MV-4-11 (cell line): ENCODE results near the gene SIX1.

Source experiments
- DNase-seq: peaks from one replicate; lab custom pipeline; 2025; lab: John Stamatoyannopoulos, UW

Gene SIX1

GRCh38 chr14:60648934-60649874, at the start of gene SIX1:
Gene SIX1, minus strand, starts transcription at chr14:60649477. Its CDS starts 288 bp downstream, at chr14:60649189.
- DNase-seq: peak; percentile 64

DNA sequence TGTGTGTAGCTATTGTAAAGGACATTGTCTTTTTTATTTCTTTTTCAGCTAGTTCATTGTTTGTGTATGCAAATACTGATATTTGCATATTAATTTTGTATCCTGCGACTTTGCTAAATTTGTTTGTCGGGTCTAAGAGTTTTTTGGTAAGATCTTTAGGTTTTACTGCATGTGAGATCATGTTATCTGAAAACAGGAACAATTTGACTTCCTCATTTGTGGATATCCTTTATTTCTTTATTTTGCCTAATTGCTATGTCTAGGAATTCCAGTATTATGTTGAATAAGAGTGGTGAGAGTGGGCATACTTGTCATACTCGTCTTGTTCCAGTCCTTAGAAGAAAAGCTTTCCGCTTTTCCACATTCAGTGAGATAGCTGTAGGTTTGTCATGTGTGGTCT, 46.0 kb upstream of the SIX1 start:
- DNase-seq: peak; percentile 31

DNA sequence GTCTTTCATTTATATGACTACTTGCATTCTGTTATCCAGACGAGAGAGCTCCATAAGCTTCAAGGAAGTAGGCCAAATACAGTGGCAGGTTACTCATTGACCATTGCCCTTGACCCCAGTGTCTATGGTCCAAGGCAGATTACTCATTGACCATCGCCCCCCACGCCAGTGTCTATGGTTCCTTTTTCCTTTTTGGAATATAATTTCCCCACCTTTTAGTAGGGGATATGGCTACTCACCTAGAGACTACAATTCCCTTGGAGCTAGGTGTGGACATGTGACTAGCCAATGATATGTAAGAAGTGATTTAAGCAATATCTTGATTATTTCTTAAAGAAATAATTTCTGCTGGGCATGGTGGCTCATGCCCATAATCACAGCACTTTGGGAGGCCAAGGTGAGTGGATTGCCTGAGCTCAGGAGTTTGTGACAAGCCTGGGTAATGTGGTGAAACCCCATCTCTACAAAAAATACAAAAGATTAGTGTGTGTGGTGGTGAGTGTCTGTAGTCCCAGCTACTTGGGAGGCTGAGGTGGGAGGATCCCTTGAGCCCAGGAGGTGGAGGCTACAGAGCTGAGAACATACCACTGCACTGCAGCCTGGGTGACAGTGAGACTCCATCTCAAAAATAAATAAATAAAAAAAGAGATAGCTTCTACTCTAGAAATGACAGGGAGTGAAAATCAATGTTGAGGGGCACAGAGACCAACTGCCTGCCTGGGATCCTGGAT, 42.3 kb upstream of the SIX1 start:
- no peak for DNase-seq

DNA sequence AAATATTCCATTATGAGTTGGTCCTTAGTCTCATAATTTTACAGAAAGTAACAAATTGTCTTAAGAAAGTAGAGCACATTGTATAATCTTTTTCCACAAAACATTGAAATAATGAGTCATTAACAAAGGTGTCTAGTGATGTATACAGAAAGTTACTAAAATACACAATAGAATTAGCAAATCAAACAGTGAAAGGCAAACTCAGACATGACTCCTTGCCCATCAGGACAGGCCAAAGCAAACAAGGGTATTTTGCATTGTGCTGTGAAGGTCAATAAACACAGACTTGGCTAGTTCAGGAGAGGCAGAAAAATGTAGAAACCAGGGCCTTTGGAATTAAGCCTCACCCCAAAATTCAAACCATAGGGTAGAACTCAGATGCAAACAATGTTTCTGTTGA, 37.6 kb upstream of the SIX1 start:
- no peak for DNase-seq

GRCh38 chr14:60684203-60684602, 34.9 kb upstream of the SIX1 start:
- no peak for DNase-seq

- no peak for DNase-seq
Observed at GRCh38 chr14:60681271-60681670, 32.0 kb upstream of the SIX1 start.

DNA sequence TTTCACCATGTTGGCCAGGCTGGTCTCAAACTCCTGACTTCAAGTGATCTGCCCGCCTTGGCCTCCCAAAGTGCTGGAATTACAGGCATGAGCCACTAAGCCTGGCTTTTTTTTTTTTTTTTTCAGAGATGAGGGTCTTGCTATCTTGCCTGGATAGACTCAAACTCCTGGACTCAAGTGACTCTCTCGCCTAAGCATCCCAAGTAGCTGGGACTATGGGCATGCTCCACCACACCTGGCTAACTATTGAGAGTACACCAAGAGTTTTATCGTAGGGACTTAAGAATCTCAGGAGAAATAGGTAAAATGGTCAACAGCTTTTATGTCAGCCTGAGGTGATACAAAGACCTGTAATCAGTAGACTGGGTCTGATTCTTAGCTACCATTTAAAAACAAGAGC, 31.2 kb upstream of the SIX1 start:
- DNase-seq: no peak

GRCh38 chr14:60679566-60680258, 30.4 kb upstream of the SIX1 start:
- DNase-seq: no peak

- no peak for DNase-seq
Observed at GRCh38 chr14:60677701-60678100, 28.4 kb upstream of the SIX1 start.

GRCh38 chr14:60670989-60671388, 21.7 kb upstream of the SIX1 start:
- no peak for DNase-seq

DNA sequence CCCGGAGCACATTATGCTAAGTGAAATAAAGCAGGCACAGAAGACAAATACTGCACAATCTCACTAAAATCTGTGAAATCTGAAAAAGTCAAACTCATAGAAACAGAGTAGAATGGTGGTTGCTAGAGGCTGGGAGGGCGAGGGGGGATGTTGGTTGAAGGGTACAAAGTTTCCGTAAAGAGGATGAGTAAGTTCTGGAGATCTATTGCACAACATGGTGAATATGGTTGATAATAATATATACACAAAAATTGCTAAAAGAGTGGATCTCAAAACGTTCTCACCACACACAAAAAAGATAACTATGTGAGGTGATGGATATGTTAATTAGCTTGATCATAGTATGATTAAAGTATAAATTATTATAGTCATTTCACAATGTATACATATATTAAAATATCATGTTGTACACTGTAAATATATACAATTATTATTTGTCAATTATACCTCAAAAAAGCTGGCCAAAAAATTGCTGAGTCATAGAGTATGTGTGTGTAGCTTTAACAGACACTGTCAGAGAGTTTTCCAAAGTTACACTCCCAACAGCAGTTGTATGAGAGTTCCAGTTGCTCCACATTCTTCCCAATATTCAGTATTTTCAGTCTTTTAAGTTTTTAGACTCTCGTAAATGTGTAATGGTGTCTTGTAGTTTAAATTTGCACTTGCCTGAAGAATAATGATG, 19.3 kb upstream of the SIX1 start:
- no peak for DNase-seq

GRCh38 chr14:60665177-60665550, 15.9 kb upstream of the SIX1 start:
- DNase-seq: no peak

GRCh38 chr14:60662982-60663381, 13.7 kb upstream of the SIX1 start:
- no peak for DNase-seq

DNA sequence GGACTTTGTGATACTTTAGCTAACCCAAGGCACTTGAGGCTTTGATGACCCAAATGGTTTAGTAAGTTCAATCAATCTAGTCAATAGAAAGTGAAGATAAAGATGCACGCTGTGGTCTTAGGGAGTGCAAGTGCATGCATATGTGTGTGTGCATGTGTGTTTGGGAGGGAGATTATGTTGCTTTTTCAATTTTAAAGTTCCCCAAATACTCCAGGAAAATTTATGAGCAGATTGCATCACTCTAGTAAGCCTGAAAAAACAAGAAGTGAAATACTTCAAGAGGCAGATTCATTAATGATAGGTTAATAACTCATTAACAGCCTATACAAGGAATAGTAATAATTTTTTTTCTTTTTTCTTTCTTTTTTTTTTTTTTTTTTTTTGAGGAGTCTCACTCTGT, 12.4 kb upstream of the SIX1 start:
- peak; percentile 89 for DNase-seq

DNA sequence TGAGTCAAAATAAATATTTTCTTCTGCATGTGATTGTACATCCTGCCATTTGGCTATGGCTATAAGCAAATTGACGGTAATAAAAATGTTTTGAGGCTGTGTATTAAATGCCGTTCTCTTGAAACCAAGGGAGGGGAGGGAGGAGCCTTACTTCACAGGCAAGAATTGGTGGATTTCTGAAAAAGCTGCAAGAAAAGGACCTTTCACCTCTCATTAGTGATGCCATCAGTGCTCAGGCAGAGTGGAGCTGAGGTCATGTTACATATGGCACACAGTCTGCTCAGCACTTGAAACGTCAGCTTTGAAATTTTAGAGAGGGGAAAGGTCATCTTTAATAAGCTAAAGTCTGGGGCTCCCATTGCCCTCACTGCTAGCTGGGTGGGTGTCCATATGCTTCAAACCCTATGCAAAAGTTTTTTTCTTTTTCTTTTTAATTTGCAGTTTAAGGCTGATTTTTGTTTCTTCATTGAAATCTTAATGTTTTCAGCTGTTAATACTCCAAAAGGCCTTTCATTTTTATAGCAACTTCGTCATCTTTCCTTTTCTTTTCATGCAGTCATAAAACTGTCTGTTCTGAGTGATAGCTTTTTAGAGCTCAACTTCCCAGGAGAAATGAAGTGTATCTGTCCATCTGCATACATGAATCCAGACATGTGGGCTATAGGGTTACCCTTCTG, 9.8 kb upstream of the SIX1 start:
- DNase-seq: no peak

DNA sequence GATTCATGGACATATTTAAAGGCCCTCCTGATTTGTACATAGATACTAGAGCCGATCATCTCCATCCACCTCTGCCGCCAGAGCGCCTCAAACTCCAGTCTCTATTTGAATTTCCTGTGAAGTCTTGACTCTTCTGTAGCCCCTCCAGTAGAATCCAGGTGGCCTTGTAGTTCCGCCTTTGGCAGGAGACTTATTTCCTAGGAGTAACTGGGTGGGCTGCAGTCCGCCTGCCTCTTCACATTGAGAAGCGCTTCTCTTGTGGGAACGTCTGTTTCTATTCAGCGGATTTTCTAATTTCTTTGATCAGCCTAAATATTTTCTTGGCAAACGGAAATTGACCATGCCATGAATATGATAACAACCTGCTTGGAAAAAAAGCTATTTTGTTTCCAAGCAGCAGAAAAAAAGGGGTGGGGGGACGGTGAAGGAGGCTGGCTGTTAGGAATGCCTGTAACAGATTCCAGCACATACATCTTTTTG, 9.0 kb upstream of the SIX1 start:
- no peak for DNase-seq

DNA sequence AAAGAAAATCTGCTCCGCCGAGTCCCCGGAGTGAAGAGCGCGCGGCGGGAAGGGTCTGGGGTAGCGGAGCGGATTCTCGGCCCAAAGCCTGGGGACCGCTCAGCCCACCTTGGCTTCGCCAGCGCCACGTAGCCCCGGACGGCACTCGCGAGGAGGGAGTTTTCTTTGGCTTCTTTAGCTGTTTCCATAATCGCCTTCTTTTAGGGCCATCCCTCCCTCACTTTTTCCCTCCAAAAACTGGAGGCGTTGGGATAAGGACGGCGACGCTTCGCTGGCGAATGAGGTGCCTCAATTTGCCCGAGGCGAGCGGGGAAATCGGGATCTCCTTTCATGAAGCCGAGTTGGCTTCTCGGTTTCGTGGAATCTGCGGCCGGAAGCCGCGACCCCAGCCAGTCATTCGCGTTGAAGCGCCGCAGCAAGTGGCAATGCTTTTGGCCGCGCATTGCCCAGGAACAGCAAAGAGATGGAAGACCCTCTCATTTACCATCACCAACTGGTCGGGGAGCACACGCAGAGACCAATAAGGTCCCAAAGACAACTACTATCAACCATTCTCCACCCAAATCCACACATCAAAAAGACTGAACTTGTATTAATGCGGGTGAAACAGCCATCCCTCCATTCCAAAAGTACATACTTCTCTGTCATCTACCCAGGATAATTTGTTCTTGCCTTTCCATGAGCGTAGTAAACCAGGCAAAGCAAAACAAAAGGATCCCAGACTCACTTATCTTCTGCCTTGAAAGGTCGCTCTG, 8.4 kb upstream of the SIX1 start:
- DNase-seq: no peak

GRCh38 chr14:60656686-60657455, 7.6 kb upstream of the SIX1 start:
- DNase-seq: peak; percentile 63

- DNase-seq: peak; percentile 24
Observed at GRCh38 chr14:60655898-60656685, 6.8 kb upstream of the SIX1 start.
